ENCODE results near the gene C4BPB.

DNA sequence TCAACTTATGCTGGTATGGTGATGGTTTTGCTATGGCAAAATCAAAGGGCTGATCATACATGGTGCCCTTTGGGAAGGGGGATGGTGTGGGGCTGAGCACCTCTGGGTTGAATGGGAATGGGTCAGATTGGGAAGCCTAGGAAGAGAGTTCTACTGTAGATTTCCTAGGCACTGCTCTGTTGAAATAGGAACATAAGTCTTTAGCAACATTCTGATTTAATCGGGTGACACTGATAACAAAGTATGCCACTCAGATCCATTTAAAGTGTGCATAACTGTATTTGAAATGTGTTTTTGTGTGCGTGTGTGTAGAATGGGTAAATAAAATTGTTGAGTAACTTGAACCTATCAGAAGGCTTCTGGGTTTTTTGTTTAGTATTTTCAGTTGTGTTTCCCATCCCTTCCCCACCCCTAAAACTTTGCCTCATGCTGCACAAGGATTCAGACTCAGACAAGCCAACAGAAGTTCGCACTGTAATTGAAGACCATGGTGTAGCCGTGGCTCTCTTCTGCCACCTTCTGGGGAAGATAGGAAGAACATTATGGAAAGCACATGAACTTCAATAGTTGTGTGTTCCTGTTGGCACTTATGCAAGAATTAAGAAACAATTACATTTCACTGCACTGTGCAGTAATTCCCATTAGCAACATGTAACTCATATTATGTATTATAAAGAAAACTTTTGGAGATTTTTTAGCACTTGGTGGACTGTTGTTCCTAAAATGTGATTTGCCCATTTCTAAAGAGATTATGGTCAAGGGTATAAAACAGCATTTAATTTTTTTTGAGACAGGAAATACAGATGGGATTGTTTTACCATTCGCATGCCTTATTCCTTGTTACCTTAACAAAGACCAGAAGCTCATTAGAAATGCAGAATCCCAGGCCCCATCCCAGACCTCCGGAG, 10.9 kb upstream of the C4BPB start:
- TF ChIP-seq, protein P1, sequence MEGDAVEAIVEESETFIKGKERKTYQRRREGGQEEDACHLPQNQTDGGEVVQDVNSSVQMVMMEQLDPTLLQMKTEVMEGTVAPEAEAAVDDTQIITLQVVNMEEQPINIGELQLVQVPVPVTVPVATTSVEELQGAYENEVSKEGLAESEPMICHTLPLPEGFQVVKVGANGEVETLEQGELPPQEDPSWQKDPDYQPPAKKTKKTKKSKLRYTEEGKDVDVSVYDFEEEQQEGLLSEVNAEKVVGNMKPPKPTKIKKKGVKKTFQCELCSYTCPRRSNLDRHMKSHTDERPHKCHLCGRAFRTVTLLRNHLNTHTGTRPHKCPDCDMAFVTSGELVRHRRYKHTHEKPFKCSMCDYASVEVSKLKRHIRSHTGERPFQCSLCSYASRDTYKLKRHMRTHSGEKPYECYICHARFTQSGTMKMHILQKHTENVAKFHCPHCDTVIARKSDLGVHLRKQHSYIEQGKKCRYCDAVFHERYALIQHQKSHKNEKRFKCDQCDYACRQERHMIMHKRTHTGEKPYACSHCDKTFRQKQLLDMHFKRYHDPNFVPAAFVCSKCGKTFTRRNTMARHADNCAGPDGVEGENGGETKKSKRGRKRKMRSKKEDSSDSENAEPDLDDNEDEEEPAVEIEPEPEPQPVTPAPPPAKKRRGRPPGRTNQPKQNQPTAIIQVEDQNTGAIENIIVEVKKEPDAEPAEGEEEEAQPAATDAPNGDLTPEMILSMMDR (IDR thresholded peaks at IDR 0.05), result peak; percentile 60 to 97 (median 93)
- no peak for TF ChIP-seq POLR2A (IDR thresholded peaks at IDR 0.05)

Data from Peyer's patch (tissue), 4 donors.